ENCODE data around the gene RHOT1. TPM values are rescaled to one million over a fixed set of nuclear protein-coding genes. Genes with fewer than 3 reads are reported as not detected.
"Not testable (repeated sequence)": the region's sequence is repeated elsewhere in the genome, so short reads cannot be mapped to it uniquely, and the experiment has no call there.

RHOT1 gene
- polyA plus RNA-seq, 1 donor, result 37.9 TPM

- Histone ChIP-seq H3K4me1 (ENCODE audit: control insufficient read depth, insufficient read depth, low read length) (peaks cover 8% of the 10 kb centered on the region), H3K4me3 (ENCODE audit: low read length) (no peak overlapping the region), H3K9me3 (ENCODE audit: control insufficient read depth, low read depth, low read length) (no peaks in the 10 kb centered on the region), H3K36me3 (ENCODE audit: control insufficient read depth, insufficient read depth, low read length) (no peaks in the 10 kb centered on the region), H3K27ac (ENCODE audit: low read length) (no peak overlapping the region), H3K27me3 (ENCODE audit: control insufficient read depth, insufficient read depth, low read length) (peaks cover 2% of the 10 kb centered on the region)
- DNase-seq, result no peak
- 67% methylated on average over 1 of the region's 3 CpGs for WGBS (ENCODE audit: insufficient coverage, low lambda C conversion rate)
These were observed 21.6 kb upstream of the RHOT1 start for GRCh38 chr17:32120716-32121115.

GRCh38 chr17:32123782-32124181 is 18.5 kb upstream of the RHOT1 start:
- peaks cover 21% of the 10 kb centered on the region for H3K4me1 ChIP-seq (ENCODE audit: control insufficient read depth, insufficient read depth, low read length)
- no peaks in the 10 kb centered on the region for H3K36me3 ChIP-seq (ENCODE audit: control insufficient read depth, insufficient read depth, low read length)
- H3K27ac ChIP-seq (ENCODE audit: low read length), result no peak overlapping the region
- peaks cover 2% of the 10 kb centered on the region for H3K27me3 ChIP-seq (ENCODE audit: control insufficient read depth, insufficient read depth, low read length)
- no peak for DNase-seq
- H3K4me3 ChIP-seq (ENCODE audit: low read length), result no peak overlapping the region
- WGBS (ENCODE audit: insufficient coverage, low lambda C conversion rate), result 60% methylated on average over 1 of the region's 6 CpGs
- no peaks in the 10 kb centered on the region for H3K9me3 ChIP-seq (ENCODE audit: control insufficient read depth, low read depth, low read length)

- Histone ChIP-seq H3K27ac (ENCODE audit: low read length) (peak overlapping the region; percentile 87), H3K9me3 (ENCODE audit: control insufficient read depth, low read depth, low read length) (no peaks in the 10 kb centered on the region), H3K4me1 (ENCODE audit: control insufficient read depth, insufficient read depth, low read length) (peaks cover 21% of the 10 kb centered on the region), H3K4me3 (ENCODE audit: low read length) (no peak overlapping the region), H3K36me3 (ENCODE audit: control insufficient read depth, insufficient read depth, low read length) (no peaks in the 10 kb centered on the region), H3K27me3 (ENCODE audit: control insufficient read depth, insufficient read depth, low read length) (peaks cover under 1% of the 10 kb centered on the region)
- DNase-seq, result peak; percentile 48 to 77
- WGBS (ENCODE audit: insufficient coverage, low lambda C conversion rate), result 60% methylated on average over 1 of the region's 13 CpGs
These were observed 17.1 kb upstream of the RHOT1 start for GRCh38 chr17:32124985-32125847.

- peak overlapping the region; percentile 87 for H3K27ac ChIP-seq (ENCODE audit: low read length)
These were observed 16.5 kb upstream of the RHOT1 start for GRCh38 chr17:32125848-32126153.

GRCh38 chr17:32126325-32126724 is 16.0 kb upstream of the RHOT1 start:
- Histone ChIP-seq H3K36me3 (ENCODE audit: control insufficient read depth, insufficient read depth, low read length) (no peaks in the 10 kb centered on the region), H3K27me3 (ENCODE audit: control insufficient read depth, insufficient read depth, low read length) (no peaks in the 10 kb centered on the region), H3K4me3 (ENCODE audit: low read length) (no peak overlapping the region), H3K27ac (ENCODE audit: low read length) (peak overlapping the region; percentile 90), H3K4me1 (ENCODE audit: control insufficient read depth, insufficient read depth, low read length) (peaks cover 21% of the 10 kb centered on the region), H3K9me3 (ENCODE audit: control insufficient read depth, low read depth, low read length) (peaks cover 3% of the 10 kb centered on the region)
- no CpG with 5 or more reads among the region's 4 CpGs for WGBS (ENCODE audit: insufficient coverage, low lambda C conversion rate)
- DNase-seq, result no peak

More at GRCh38 chr17:32125848-32126153, 16.5 kb upstream of the RHOT1 start:
- whole genome bisulfite sequencing (ENCODE audit: insufficient coverage, low lambda C conversion rate), result no CpG with 5 or more reads among the region's 2 CpGs
- H3K4me3 ChIP-seq (ENCODE audit: low read length), result no peak overlapping the region
- H3K27me3 ChIP-seq (ENCODE audit: control insufficient read depth, insufficient read depth, low read length), result no peaks in the 10 kb centered on the region
- DNase-seq, result no peak
- peaks cover 21% of the 10 kb centered on the region for H3K4me1 ChIP-seq (ENCODE audit: control insufficient read depth, insufficient read depth, low read length)
- peaks cover 2% of the 10 kb centered on the region for H3K9me3 ChIP-seq (ENCODE audit: control insufficient read depth, low read depth, low read length)
- no peaks in the 10 kb centered on the region for H3K36me3 ChIP-seq (ENCODE audit: control insufficient read depth, insufficient read depth, low read length)

GRCh38 chr17:32126746-32127145 is 15.6 kb upstream of the RHOT1 start:
- H3K27me3 ChIP-seq (ENCODE audit: control insufficient read depth, insufficient read depth, low read length), result no peaks in the 10 kb centered on the region
- no peaks in the 10 kb centered on the region for H3K36me3 ChIP-seq (ENCODE audit: control insufficient read depth, insufficient read depth, low read length)
- DNase-seq, result no peak
- H3K4me1 ChIP-seq (ENCODE audit: control insufficient read depth, insufficient read depth, low read length), result peaks cover 21% of the 10 kb centered on the region
- H3K4me3 ChIP-seq (ENCODE audit: low read length), result no peak overlapping the region
- H3K9me3 ChIP-seq (ENCODE audit: control insufficient read depth, low read depth, low read length), result peaks cover 3% of the 10 kb centered on the region
- WGBS (ENCODE audit: insufficient coverage, low lambda C conversion rate), result no CpG with 5 or more reads among the region's 8 CpGs
- H3K27ac ChIP-seq (ENCODE audit: low read length), result peak overlapping the region; percentile 90

GRCh38 chr17:32127158-32127897 is 15.0 kb upstream of the RHOT1 start:
- peak; percentile 92 to 96 for DNase-seq
- Histone ChIP-seq H3K4me1 (ENCODE audit: control insufficient read depth, insufficient read depth, low read length) (peaks cover 21% of the 10 kb centered on the region), H3K4me3 (ENCODE audit: low read length) (peak overlapping the region; percentile 61), H3K36me3 (ENCODE audit: control insufficient read depth, insufficient read depth, low read length) (no peaks in the 10 kb centered on the region), H3K9me3 (ENCODE audit: control insufficient read depth, low read depth, low read length) (peaks cover 3% of the 10 kb centered on the region), H3K27ac (ENCODE audit: low read length) (peak overlapping the region; percentile 90), H3K27me3 (ENCODE audit: control insufficient read depth, insufficient read depth, low read length) (no peaks in the 10 kb centered on the region)
- WGBS (ENCODE audit: insufficient coverage, low lambda C conversion rate), result no CpG with 5 or more reads among the region's 25 CpGs

GRCh38 chr17:32128470-32128869 is 13.8 kb upstream of the RHOT1 start:
- Histone ChIP-seq H3K4me1 (ENCODE audit: control insufficient read depth, insufficient read depth, low read length) (peaks cover 21% of the 10 kb centered on the region), H3K4me3 (ENCODE audit: low read length) (peak overlapping the region; percentile 61)
- H3K9me3 ChIP-seq (ENCODE audit: control insufficient read depth, low read depth, low read length); H3K27ac ChIP-seq (ENCODE audit: low read length); DNase-seq; H3K36me3 ChIP-seq (ENCODE audit: control insufficient read depth, insufficient read depth, low read length); H3K27me3 ChIP-seq (ENCODE audit: control insufficient read depth, insufficient read depth, low read length): not testable (repeated sequence)
- no CpG with 5 or more reads among the region's 7 CpGs for WGBS (ENCODE audit: insufficient coverage, low lambda C conversion rate)

GRCh38 chr17:32135497-32136117 is 6.7 kb upstream of the RHOT1 start:
- H3K4me3 ChIP-seq (ENCODE audit: low read length); H3K4me1 ChIP-seq (ENCODE audit: control insufficient read depth, insufficient read depth, low read length); H3K27me3 ChIP-seq (ENCODE audit: control insufficient read depth, insufficient read depth, low read length); H3K36me3 ChIP-seq (ENCODE audit: control insufficient read depth, insufficient read depth, low read length); H3K27ac ChIP-seq (ENCODE audit: low read length); DNase-seq: not testable (repeated sequence)
- WGBS (ENCODE audit: insufficient coverage, low lambda C conversion rate), result no CpG with 5 or more reads among the region's 14 CpGs
- H3K9me3 ChIP-seq (ENCODE audit: control insufficient read depth, low read depth, low read length), result peaks cover 12% of the 10 kb centered on the region

- peak; percentile 61 to 73 for DNase-seq
- WGBS (ENCODE audit: insufficient coverage, low lambda C conversion rate), result no CpG with 5 or more reads among the region's 1 CpG
- no peak overlapping the region for H3K4me3 ChIP-seq (ENCODE audit: low read length)
- no peaks in the 10 kb centered on the region for H3K27me3 ChIP-seq (ENCODE audit: control insufficient read depth, insufficient read depth, low read length)
- peaks cover 9% of the 10 kb centered on the region for H3K9me3 ChIP-seq (ENCODE audit: control insufficient read depth, low read depth, low read length)
- H3K36me3 ChIP-seq (ENCODE audit: control insufficient read depth, insufficient read depth, low read length), result no peaks in the 10 kb centered on the region
- peaks cover 10% of the 10 kb centered on the region for H3K4me1 ChIP-seq (ENCODE audit: control insufficient read depth, insufficient read depth, low read length)
- peak overlapping the region; percentile 23 for H3K27ac ChIP-seq (ENCODE audit: low read length)
These were observed 5.4 kb upstream of the RHOT1 start for GRCh38 chr17:32136856-32137255.
